ENCODE data around the gene LDLRAD3.

The LDLRAD3 gene

GRCh38 chr11:36210529-36210928, 266.7 kb downstream of the LDLRAD3 start:
- Histone ChIP-seq H3K9me3 (ENCODE audit: control insufficient read depth, low read length) (no peaks in the 10 kb centered on the region), H3K36me3 (ENCODE audit: control insufficient read depth, insufficient read depth, low read length) (no peaks in the 10 kb centered on the region), H3K4me2 (ENCODE audit: low read length) (no peak overlapping the region), H3K9ac (no peak overlapping the region), H2AFZ (no peak overlapping the region), H3K4me3 (ENCODE audit: low read depth, low read length) (no peak overlapping the region), H3K27me3 (ENCODE audit: control insufficient read depth, insufficient read depth, low read length) (no peaks in the 10 kb centered on the region), H3K4me1 (no peaks in the 10 kb centered on the region), H3K27ac (no peak overlapping the region), H3K79me2 (no peaks in the 10 kb centered on the region)
- no peak for TF ChIP-seq CTCF (IDR thresholded peaks at IDR 0.05)

- no peak overlapping the region for H3K27ac ChIP-seq
Measured at GRCh38 chr11:36211761-36212430, 268.0 kb downstream of the LDLRAD3 start.

GRCh38 chr11:36212564-36213392, 268.9 kb downstream of the LDLRAD3 start:
- no peaks in the 10 kb centered on the region for H3K4me1 ChIP-seq
- no peak overlapping the region for H3K4me2 ChIP-seq (ENCODE audit: low read length)
- TF ChIP-seq CTCF (IDR thresholded peaks at IDR 0.05) = no peak
- no peak overlapping the region for H3K9ac ChIP-seq
- no peak overlapping the region for H3K27ac ChIP-seq
- no peaks in the 10 kb centered on the region for H3K36me3 ChIP-seq (ENCODE audit: control insufficient read depth, insufficient read depth, low read length)
- no peaks in the 10 kb centered on the region for H3K27me3 ChIP-seq (ENCODE audit: control insufficient read depth, insufficient read depth, low read length)
- no peak overlapping the region for H3K4me3 ChIP-seq (ENCODE audit: low read depth, low read length)
- no peaks in the 10 kb centered on the region for H3K79me2 ChIP-seq
- H2AFZ ChIP-seq = no peak overlapping the region
- H3K9me3 ChIP-seq (ENCODE audit: control insufficient read depth, low read length) = no peaks in the 10 kb centered on the region

More at GRCh38 chr11:36211761-36212430, 268.0 kb downstream of the LDLRAD3 start:
- no peak for TF ChIP-seq CTCF (IDR thresholded peaks at IDR 0.05)
- Histone ChIP-seq H3K4me3 (ENCODE audit: low read depth, low read length) (no peak overlapping the region), H3K4me1 (no peaks in the 10 kb centered on the region), H3K9me3 (ENCODE audit: control insufficient read depth, low read length) (no peaks in the 10 kb centered on the region), H2AFZ (no peak overlapping the region), H3K36me3 (ENCODE audit: control insufficient read depth, insufficient read depth, low read length) (no peaks in the 10 kb centered on the region), H3K9ac (no peak overlapping the region), H3K27me3 (ENCODE audit: control insufficient read depth, insufficient read depth, low read length) (no peaks in the 10 kb centered on the region), H3K4me2 (ENCODE audit: low read length) (no peak overlapping the region), H3K79me2 (no peaks in the 10 kb centered on the region)

GRCh38 chr11:36213393-36213840, 269.6 kb downstream of the LDLRAD3 start:
- Histone ChIP-seq H3K4me2 (ENCODE audit: low read length) (no peak overlapping the region), H3K4me1 (no peaks in the 10 kb centered on the region), H3K27me3 (ENCODE audit: control insufficient read depth, insufficient read depth, low read length) (no peaks in the 10 kb centered on the region), H3K79me2 (no peaks in the 10 kb centered on the region), H3K4me3 (ENCODE audit: low read depth, low read length) (no peak overlapping the region), H3K9ac (no peak overlapping the region), H3K9me3 (ENCODE audit: control insufficient read depth, low read length) (no peaks in the 10 kb centered on the region), H3K27ac (no peak overlapping the region), H3K36me3 (ENCODE audit: control insufficient read depth, insufficient read depth, low read length) (no peaks in the 10 kb centered on the region), H2AFZ (no peak overlapping the region)
- TF ChIP-seq CTCF (IDR thresholded peaks at IDR 0.05) = no peak
